NCI-H526 (cell line): ENCODE results near the gene TMEM51.
A peak's percentile ranks its signal among the peaks of the same experiment; 100 is the strongest.
"Not testable (repeated sequence)": the region's sequence is repeated elsewhere in the genome, so short reads cannot be mapped to it uniquely, and the experiment has no call there.

Experiments used
- DNase-seq, 2 experiments: peaks; one replicate each; lab custom pipeline; 2025; lab: John Stamatoyannopoulos, UW

Gene TMEM51

DNA sequence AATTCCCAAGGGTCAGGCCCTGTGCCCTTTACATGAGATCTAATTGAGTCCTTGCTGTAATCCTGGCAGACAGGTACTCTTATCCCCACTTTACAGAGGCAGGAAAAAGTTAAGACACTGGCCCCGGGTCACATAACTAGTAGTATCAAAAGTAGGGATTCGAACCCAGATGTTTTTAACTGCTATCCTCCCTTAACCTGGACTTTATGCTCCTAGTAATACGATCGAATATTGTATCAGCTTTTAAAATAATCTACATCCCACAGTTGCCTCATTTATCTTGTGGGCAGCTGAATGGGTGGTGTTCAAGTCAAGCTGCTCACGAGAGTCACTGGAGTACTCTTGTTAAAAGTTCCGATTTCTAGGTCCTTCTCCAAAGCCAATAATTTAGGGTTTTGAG lies 25.5 kb upstream of the TMEM51 start:
- DNase-seq: no peak

DNA sequence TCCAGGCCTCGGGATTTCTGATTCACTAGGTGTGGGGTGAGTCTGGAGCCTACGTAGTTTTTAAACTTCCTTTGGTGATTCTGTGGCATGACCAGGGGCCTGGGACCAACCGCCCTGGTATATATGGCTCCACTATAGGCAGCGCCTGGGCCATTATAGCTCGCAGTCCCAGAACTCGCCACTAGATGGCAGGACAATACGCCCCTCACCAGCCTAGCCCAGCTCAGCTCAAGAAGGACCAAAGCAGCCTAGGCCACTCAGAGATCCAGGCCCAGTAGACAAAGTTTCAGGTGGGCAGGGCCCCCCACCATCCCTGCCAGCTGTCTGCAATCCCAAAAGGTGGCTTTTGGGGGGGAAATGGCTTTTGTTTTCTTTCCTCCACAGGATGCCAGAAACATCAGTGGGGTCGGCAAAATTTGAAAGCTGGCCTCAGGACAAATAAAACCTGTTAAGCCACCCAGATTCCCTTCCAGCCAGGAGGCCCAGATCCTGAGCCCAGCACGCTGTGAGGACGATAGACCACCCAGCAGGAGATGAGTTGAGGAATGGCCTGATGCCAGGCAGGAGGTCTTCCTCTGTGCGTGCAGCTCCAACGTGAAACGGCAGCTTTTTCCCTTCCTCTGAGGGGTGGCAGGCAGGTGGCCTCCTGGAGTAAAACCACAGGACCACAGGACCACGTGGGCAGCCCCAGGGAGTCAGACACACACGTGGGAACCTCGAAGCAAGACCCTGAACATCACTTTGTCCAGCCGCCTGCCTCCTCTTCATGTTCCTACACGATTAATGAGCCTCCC lies 24.8 kb upstream of the TMEM51 start:
- DNase-seq: peak; percentile 61 to 82

GRCh38 chr1:15129944-15130343 lies 23.6 kb upstream of the TMEM51 start:
- no peak for DNase-seq

DNA sequence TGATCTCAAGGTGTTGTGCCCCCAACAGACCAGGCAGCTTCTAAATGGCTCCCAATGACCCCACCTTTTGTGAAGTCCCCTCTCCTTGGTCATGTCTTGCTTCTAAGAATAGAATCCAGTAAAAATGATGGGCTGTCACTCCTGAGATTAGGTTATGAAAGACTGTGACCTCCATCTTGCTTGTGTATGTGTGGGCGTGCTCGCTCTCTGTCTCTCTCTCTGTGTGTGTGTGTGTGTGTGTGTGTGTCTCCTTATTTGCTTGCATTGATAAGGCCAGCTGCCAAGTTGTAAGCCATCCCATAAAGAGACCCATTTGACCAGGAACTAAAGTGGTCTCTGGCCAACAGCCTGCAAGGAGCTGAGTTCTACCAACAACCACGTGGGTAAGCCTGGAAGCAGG lies 22.9 kb upstream of the TMEM51 start:
- no peak for DNase-seq

DNA sequence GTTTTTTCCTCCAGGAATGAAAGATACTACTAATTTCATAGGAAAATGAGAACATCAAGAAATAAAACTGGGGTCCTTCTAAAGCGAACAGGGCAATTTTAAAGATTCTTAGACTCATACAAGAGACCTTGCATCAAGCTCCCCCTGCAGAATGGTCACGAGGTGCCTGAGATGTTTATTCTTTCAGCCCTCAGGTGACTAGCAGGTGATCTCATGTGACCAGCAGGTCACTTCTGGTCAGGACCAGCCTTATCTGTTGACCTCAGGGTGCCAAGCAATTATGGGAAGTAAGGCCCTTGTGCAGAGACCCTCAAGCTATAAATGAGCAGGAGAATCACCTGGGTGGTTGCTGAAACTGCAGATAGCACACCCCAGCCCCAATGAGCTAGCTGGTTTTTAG lies 20.6 kb upstream of the TMEM51 start:
- no peak for DNase-seq

- DNase-seq: no peak
Measured at GRCh38 chr1:15134285-15134684, 19.3 kb upstream of the TMEM51 start.

DNA sequence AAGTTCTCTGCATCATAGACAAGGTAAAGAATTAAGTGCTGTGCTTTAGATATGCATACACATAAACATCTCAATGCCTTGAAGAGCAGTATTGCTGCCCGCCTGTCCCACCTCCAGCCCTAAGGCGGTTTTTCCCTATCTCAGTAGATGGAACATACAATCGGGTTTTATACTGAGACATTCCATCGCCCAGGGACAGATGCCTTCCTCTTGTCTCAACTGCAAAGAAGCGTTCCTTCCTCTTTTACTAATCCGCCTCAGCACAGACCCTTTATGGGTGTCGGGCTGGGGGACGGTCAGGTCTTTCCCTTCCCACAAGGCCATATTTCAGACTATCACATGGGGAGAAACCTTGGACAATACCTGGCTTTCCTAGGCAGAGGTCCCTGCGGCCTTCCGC lies 17.9 kb upstream of the TMEM51 start:
- not testable (repeated sequence) for DNase-seq

- no peak for DNase-seq
Measured at GRCh38 chr1:15137809-15138208, 15.7 kb upstream of the TMEM51 start.

DNA sequence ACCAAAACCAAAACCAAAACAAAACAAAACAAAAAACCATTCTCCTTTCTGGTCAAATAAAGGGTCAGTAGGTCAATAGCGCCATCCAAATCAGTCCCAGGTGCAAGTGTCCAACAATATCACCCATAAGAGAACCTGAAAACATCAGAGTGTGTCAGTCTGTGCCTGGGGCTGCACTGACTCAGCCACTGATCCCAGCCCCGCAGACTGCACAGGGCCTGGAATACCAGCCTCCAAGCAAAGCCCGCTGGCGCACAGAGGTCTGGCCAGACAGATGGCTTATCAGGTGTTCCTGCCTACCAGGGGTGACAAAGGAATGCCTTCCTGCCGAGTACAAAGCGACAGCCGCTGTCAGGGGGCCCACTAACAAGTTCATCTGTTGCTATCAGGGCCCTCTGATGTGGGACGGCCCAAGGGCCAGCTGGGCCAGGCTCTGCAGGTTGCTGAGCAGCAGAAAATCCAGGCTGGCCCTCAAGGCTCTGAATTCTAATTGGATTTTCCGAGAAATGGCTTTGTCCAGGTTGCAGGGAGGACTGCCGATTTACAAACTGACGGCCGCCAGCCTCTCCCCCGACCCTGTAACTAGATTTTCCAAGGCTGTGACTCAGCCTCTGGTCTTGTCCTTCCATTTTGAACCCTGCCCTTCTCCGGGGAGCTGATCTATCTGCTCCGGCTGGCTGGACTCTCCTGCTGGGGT lies 13.7 kb upstream of the TMEM51 start:
- peak in 1 of 2 experiments; percentile 7 for DNase-seq

- no peak for DNase-seq
Measured at GRCh38 chr1:15141935-15142539, 11.5 kb upstream of the TMEM51 start.

DNA sequence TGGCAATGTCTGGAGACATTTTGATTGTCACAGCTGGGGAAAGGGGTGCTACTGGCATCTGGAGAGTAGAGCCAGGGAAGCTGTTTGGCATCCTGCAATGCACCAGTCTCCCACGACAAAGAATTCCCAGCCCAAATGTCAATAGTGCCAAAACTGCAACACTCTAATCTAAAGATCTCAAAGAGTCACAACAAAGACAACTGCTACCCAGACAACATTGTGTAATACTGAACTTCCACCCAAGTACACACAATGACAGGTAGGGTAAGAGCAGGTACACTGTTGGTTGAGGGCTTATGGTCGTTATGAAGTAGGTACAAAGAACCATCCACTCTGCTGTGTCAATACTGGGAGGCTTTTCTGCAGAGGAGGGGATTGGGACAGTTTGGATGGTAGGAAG lies 8.2 kb upstream of the TMEM51 start:
- DNase-seq: no peak

DNA sequence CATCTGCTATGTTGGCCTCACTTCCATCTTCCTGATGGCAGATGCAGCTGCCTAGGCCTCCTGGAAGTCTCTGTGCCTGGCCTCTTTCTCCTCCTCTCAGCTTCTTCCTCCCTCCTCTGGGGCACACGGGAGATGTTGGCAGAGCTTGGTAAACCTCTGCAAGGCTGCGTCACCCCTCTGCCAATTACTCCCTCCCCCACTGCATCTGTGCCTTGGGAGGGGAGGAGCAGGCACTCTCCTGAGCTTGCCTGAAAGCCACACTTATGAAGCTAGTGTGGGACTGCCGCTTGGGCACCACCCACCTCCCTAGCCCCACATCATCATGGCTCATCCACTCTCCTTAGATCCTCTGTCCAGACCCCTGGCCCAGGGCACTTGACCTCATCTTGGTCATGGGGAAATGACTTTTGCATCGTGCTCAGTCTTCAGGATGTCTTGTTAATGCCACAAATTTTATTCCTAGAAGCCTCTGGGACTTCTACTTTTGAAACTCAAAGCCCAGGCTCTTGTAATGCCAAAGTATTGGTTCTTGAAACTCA lies 7.3 kb upstream of the TMEM51 start:
- no peak for DNase-seq

DNA sequence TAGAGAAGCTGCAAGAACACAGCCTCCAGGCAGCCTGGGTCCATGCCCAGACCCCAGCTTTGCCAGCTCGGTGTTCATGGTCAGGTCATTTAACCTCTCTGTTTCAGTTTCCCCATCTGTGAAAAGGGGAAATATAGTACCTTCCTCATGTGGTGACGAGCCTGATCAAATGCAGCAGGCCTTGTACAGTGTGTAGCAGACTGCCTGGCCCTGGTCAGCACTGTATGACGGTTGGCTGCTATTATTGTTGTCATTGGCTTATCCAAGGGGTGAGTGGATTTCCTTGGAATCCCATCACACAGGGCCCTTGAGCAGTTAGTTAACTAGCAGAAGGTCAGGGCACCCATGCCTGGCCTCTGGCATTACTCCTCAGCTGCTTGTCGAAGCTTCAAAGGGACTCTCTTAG lies 6.6 kb upstream of the TMEM51 start:
- no peak for DNase-seq

GRCh38 chr1:15148004-15148403 lies 5.5 kb upstream of the TMEM51 start:
- no peak for DNase-seq

GRCh38 chr1:15148475-15148874 lies 5.1 kb upstream of the TMEM51 start:
- DNase-seq: no peak

DNA sequence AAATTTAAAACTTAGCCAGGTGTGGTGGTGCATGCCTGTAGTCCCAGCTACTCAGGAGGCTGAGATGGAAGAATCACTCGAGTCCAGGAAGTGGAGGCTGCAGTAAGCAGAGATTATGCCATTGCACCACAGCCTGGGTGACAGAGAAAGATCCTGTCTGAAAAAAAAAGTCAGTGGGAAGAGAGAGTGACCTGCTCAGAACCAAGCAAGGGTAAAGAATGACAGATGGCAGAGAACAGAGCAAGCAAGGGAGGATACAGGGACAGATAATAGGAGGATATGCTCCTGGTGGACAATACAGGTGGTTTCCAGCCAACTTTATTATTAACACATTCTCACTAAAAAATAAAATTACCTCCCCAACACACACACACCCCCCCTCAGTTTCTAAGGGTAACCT lies 4.6 kb upstream of the TMEM51 start:
- DNase-seq: no peak

DNA sequence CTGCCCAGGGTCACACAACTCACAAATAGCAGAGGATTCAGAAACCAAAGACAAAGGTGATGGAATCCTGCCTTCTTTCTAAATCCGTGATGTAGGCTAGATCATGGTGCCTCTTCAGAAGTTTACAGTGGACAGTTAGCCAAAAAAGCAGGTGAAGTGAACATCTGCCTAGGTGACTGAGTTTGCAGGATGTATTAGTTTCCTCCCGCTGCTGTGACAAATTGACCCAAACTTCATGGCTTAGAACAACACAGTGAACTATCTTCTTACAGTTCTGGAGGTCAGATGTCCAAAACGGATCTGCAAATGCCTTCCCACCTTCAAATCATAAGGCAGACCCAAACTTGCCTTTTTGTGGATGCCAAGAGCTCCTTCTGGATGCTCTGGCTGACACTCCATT lies 3.2 kb upstream of the TMEM51 start:
- DNase-seq: no peak

GRCh38 chr1:15151377-15151806 lies 2.2 kb upstream of the TMEM51 start:
- DNase-seq: peak in 1 of 2 experiments; percentile 32

GRCh38 chr1:15151871-15152270 lies 1.7 kb upstream of the TMEM51 start:
- DNase-seq: no peak

DNA sequence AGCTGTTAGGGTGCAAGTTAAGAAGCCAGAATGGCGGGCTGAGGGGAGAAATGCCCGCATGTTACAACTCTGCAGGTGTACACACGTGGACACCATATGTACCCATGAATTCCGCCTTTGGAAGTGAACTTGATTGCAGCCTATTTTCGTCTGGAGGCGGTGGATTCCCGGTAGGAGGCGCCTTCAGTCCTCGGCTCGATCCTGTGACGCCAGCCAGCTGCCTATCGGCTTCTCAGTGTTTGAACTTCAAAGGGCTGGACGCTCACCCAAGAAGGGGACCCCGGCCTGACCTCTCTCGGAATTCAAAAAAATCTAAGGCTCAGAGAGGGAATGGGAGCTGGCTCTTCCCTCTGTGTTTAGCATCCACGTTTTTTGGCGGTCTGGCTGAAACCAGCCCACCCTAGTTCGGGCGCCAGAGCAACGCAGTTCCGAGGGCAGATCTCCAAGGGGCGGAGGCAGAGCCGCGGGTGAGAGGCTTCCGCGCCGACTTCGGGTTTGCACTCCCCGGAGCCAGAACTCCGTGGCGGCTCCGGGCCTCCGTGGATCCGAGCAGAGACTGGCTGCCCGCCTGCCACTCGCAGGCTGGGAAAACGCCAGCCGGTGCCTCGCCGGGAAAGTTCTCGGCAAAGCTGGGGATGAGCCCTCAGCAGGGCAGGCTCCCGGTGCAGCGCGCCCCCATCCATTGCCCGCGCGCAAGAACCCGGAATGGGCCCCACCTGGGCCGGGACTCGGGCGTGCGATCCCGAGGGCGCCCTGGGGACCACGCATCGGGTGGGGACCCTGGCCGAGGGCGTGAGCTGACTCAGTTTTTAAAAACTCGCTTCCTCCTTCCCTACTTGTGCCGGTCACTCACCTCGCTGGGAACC lies 996 bp upstream of the TMEM51 start:
- DNase-seq: peak; percentile 79 to 95

- DNase-seq: peak in 1 of 2 experiments; percentile 83
Measured at GRCh38 chr1:15153842-15154479, 414 bp downstream of the TMEM51 start.
